KG1 (cell line): ENCODE data around the gene SEMA6A.
"Not testable (repeated sequence)": the region's sequence is repeated elsewhere in the genome, so short reads cannot be mapped to it uniquely, and the experiment has no call there.

Experiments
- DNase-seq: peaks from one replicate; lab custom pipeline; 2025; lab: John Stamatoyannopoulos, UW

The SEMA6A gene

GRCh38 chr5:116546033-116546742 is 28.4 kb downstream of the SEMA6A start:
- no peak for DNase-seq

- DNase-seq: not testable (repeated sequence)
These were observed 29.2 kb downstream of the SEMA6A start for GRCh38 chr5:116545465-116545864.

DNA sequence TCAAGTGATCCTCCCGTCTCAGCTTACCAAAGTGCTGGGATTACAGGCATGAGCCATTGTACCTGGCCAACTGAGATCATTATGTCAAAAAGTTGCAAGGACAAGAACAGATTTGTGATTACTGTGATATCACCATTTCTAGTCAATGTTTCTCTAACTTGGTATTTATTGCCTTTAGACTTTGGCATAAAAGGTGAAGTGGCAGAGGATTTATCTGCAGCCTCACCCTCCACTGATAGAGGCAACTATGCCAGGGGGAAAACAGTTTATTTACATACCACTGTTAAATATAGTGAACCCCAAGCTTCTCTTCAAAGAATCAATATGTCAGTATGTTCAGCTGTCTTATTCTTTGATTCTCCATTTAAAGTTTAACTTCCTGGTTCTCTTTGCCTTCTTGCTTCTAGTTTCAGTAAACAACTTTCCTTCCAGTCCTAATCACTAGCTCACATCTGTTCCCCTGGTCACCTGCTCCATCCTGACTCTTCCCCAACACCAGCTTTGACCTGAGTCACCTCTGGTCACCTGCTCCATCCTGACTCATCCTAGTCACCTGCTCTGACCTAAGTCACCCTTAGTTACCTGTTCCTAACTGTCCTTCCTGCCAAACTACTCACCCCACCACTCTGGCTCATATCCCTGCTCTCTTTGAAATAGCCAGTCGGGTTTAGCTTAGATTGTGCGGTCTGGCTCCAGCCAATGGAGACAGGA is 29.9 kb downstream of the SEMA6A start:
- DNase-seq: no peak

DNA sequence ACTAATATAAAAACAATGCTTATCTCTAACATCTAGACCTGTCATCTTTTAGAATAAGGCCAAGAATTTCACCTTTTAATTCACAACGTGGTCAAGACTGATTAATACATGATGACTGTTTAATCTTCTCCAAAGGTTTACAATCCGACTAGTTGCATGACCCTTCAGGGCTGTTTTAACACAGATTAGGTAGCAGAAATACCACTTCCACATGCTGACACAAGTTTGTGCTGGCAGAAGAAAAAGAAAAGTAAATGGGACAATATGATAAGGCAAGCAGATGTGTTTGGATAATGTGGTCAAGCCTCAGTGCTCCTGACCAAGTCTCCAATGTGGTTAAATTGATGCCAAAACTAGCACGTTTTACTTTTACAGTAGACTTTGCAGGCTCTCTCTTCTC is 31.1 kb downstream of the SEMA6A start:
- no peak for DNase-seq

GRCh38 chr5:116542619-116543018 is 32.0 kb downstream of the SEMA6A start:
- no peak for DNase-seq

- no peak for DNase-seq
These were observed 35.4 kb downstream of the SEMA6A start for GRCh38 chr5:116539222-116539621.

- no peak for DNase-seq
These were observed 38.1 kb downstream of the SEMA6A start for GRCh38 chr5:116536316-116537083.

DNA sequence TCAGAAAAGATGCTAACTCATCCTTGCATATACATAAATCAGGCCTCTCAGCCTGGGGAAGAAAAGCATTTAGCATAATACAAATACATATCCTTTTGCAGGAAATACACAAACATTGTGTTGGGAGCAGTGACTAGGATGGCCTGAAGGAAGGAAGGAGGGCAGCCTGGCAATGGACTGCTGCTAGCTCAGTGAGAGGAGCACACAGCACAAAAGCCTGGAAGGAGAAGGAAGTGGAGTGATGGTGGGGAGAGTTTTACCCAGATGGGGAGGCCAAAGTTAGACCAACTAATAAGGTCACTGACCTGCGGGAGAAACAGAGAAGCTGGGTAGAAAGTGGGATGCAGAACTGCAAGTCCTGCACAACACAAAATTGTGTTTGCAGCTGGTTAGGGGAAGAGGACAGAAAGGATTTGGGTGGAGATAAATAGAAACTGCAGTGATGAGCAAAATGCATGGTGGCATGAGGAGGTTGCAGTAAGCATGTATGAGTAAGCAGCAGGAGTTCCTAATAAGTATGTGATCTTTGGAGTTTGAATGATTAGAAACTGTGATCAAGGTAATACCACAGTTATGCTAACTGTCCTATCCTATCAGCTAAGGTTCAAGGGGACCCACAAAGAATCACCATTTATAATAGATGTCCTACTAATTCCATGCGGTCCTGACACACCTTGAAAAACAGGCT is 39.5 kb downstream of the SEMA6A start:
- no peak for DNase-seq

DNA sequence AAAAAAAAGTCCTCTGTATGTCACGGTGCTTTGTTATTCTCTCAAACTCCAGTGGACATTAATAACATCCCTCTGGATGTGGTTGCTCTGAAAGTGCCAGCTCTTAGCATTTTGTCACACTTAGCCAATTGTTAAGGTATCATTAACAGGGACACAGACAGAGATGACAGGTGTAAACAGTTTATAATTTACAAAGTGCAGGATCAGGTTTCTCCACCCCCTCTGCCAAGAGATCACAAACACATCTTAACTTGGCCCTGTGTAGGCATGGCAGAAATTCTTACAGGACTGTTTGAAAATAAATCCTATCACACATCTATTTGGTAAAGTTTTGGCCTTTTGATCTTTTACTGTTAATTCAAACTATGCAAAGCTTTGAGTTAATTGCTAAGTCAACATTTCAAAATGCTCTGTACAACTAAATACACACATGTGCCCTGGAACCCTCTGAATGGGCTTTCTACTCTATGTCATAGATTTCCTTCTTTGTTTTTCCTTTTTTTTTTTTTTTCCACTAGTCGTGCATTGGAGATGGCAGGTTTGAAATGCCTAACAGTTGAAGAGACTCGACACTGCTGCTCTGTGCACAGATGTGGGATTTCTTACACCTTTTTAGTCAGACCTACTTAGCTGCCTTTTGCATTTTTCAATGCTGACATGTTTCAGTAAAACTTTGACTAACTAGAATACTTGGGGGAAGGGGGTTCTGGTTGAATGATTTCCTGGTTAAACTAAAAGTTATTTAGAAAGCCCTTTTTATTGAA is 41.7 kb downstream of the SEMA6A start:
- DNase-seq: no peak

DNA sequence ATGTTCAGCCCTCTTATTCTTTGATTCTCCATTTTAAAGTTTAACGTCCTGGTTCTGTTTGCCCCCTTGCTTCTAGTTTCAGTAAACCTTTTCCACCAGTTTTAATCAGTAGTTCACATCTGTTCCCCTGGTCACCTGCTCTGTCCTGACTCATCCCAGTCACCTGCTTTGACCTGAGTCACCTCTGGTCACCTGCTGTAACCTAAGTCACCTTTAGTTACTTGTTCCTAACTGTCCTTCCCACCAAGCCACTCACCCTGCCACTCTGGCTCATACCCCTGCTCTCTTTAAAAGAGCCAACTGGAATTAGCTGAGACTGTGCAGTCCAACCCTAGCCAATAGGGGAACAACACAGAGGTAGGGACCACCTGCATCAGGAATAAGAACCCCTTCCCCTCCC is 43.0 kb downstream of the SEMA6A start:
- DNase-seq: no peak

GRCh38 chr5:116531117-116531516 is 43.5 kb downstream of the SEMA6A start:
- no peak for DNase-seq

GRCh38 chr5:116530276-116530675 is 44.3 kb downstream of the SEMA6A start:
- DNase-seq: no peak

- DNase-seq: no peak
These were observed 45.0 kb downstream of the SEMA6A start for GRCh38 chr5:116529615-116530014.

DNA sequence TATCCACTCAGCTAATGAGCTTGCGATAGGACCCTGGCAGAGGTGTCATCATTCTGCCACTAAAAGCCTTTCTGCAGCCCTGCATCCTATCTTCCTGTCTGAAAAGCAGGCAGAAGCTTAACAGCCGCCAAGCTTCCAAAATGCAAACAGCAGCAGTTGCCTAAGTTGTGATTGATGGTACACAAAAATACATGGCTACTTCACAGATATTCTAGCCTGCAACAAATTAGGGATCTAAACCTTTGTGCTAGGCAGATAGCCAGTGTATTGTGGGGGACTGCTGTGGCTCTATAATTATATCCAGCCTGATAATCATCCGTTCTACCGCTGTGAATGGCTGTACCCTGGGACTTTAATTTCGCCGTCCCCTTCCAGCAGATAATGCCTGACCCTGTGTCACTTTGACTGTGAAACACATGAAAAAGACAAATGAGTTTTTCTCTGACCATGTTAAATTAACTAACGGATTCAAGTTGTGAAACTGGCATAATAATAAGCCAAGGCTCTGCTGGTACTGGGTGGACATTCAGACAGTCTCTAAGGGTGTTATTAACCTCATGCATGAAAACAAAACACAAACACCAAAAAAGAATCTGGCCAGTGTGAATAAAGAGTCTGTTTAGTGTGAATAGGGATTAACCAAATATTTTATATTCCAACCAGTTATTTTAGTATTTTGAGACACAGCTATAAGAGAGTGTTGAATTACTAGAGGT is 45.9 kb downstream of the SEMA6A start:
- DNase-seq: no peak

- no peak for DNase-seq
These were observed 47.0 kb downstream of the SEMA6A start for GRCh38 chr5:116527582-116527981.

DNA sequence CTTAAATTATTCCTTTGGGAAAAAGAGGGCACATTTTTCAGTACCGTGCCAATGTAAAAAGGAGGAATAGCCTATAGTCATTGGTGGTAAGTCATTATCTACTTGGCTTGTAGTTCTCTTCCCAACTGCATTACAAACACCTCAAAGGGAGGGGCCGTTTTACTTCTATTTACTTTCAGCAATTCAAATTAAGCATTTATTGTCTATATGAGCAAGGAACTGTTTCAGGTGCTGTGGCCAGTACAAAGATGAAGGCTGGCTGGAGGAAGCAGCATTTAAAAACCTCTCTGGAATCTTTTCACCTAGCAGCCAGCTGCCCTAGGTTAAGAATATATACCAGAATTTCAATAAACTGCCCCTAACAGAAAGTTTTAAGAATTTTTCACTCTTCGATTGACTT is 48.9 kb downstream of the SEMA6A start:
- DNase-seq: no peak

DNA sequence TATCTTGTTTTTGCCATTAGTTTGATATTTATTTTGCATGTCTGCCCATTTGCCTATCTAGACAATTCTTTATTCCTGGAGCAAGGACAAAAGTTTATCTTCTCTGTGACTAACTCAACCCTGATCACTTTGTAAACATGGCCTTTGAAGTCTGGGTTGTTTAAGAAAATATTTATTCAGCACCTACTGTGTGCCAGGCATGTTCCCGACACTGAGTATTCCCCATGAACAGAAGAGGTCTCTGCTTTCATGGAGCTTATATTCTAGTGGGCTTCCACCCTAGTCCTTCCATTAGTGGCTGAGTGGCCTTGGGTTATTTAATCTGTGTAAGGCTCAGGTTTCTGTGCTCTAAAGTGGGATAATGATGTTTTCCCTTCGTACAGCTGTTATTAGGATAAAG is 49.7 kb downstream of the SEMA6A start:
- DNase-seq: no peak

GRCh38 chr5:116524051-116524904 is 50.3 kb downstream of the SEMA6A start:
- DNase-seq: no peak

DNA sequence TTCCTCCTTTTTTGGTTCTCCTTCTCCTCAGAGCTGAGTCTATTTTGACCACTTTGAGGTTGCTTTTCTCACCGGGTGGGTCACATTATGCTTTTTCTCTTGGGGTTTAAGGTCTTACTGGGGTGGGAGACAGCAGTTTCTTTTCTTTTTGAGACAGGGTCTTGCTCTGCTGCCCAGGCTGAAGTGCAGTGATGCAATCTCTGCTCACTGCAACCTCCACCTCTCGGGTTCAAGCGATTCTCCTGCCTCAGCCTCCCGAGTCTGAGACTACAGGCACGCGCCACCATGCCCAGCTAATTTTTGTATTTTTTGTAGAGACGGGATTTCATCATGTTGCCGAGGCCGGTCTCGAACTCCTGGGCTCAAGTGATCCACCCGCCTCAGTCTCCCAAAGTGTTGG is 51.4 kb downstream of the SEMA6A start:
- not testable (repeated sequence) for DNase-seq
